Measurements from ENCODE around the gene FBXL17.

FBXL17 gene

GRCh38 chr5:108356286-108356685, 25.6 kb downstream of the FBXL17 start:
- H3K4me3 ChIP-seq (ENCODE audit: low read length) = no peak overlapping the region
- no peak for TF ChIP-seq ZNF274 (IDR thresholded peaks at IDR 0.05; ENCODE audit: low read depth, low read length)

- H3K4me3 ChIP-seq (ENCODE audit: low read length) = no peak overlapping the region
- no peak for TF ChIP-seq ZNF274 (IDR thresholded peaks at IDR 0.05; ENCODE audit: low read depth, low read length)
Measured at GRCh38 chr5:108353087-108353486, 28.8 kb downstream of the FBXL17 start.

- no peak overlapping the region for H3K4me3 ChIP-seq (ENCODE audit: low read length)
- TF ChIP-seq ZNF274 (IDR thresholded peaks at IDR 0.05; ENCODE audit: low read depth, low read length) = no peak
Measured at GRCh38 chr5:108345541-108346171, 36.2 kb downstream of the FBXL17 start.

- no peak for TF ChIP-seq ZNF274 (IDR thresholded peaks at IDR 0.05; ENCODE audit: low read depth, low read length)
- no peak overlapping the region for H3K4me3 ChIP-seq (ENCODE audit: low read length)
Measured at GRCh38 chr5:108344103-108344822, 37.6 kb downstream of the FBXL17 start.

- TF ChIP-seq ZNF274 (IDR thresholded peaks at IDR 0.05; ENCODE audit: low read depth, low read length) = no peak
- H3K4me3 ChIP-seq (ENCODE audit: low read length) = no peak overlapping the region
Measured at GRCh38 chr5:108341866-108342265, 40.0 kb downstream of the FBXL17 start.

GRCh38 chr5:108340131-108340530, 41.8 kb downstream of the FBXL17 start:
- no peak for TF ChIP-seq ZNF274 (IDR thresholded peaks at IDR 0.05; ENCODE audit: low read depth, low read length)
- H3K4me3 ChIP-seq (ENCODE audit: low read length) = no peak overlapping the region

GRCh38 chr5:108339220-108339619, 42.7 kb downstream of the FBXL17 start:
- TF ChIP-seq ZNF274 (IDR thresholded peaks at IDR 0.05; ENCODE audit: low read depth, low read length) = no peak
- H3K4me3 ChIP-seq (ENCODE audit: low read length) = no peak overlapping the region

GRCh38 chr5:108334225-108334624, 47.7 kb downstream of the FBXL17 start:
- no peak for TF ChIP-seq ZNF274 (IDR thresholded peaks at IDR 0.05; ENCODE audit: low read depth, low read length)
- H3K4me3 ChIP-seq (ENCODE audit: low read length) = no peak overlapping the region

- no peak for TF ChIP-seq ZNF274 (IDR thresholded peaks at IDR 0.05; ENCODE audit: low read depth, low read length)
- H3K4me3 ChIP-seq (ENCODE audit: low read length) = no peak overlapping the region
Measured at GRCh38 chr5:108326982-108327381, 54.9 kb downstream of the FBXL17 start.

- H3K4me3 ChIP-seq (ENCODE audit: low read length) = no peak overlapping the region
- no peak for TF ChIP-seq ZNF274 (IDR thresholded peaks at IDR 0.05; ENCODE audit: low read depth, low read length)
Measured at GRCh38 chr5:108324886-108325285, 57.0 kb downstream of the FBXL17 start.

GRCh38 chr5:108321341-108321740, 60.6 kb downstream of the FBXL17 start:
- no peak for TF ChIP-seq ZNF274 (IDR thresholded peaks at IDR 0.05; ENCODE audit: low read depth, low read length)
- H3K4me3 ChIP-seq (ENCODE audit: low read length) = no peak overlapping the region

GRCh38 chr5:108320231-108320630, 61.7 kb downstream of the FBXL17 start:
- TF ChIP-seq ZNF274 (IDR thresholded peaks at IDR 0.05; ENCODE audit: low read depth, low read length) = no peak
- no peak overlapping the region for H3K4me3 ChIP-seq (ENCODE audit: low read length)

- H3K4me3 ChIP-seq (ENCODE audit: low read length) = no peak overlapping the region
- TF ChIP-seq ZNF274 (IDR thresholded peaks at IDR 0.05; ENCODE audit: low read depth, low read length) = no peak
Measured at GRCh38 chr5:108315829-108316228, 66.1 kb downstream of the FBXL17 start.

- TF ChIP-seq ZNF274 (IDR thresholded peaks at IDR 0.05; ENCODE audit: low read depth, low read length) = no peak
- H3K4me3 ChIP-seq (ENCODE audit: low read length) = no peak overlapping the region
Measured at GRCh38 chr5:108312258-108312657, 69.6 kb downstream of the FBXL17 start.

- H3K4me3 ChIP-seq (ENCODE audit: low read length) = no peak overlapping the region
Measured at GRCh38 chr5:108311682-108312081, 70.2 kb downstream of the FBXL17 start.

More at GRCh38 chr5:108311682-108312081, 70.2 kb downstream of the FBXL17 start:
- no peak for TF ChIP-seq ZNF274 (IDR thresholded peaks at IDR 0.05; ENCODE audit: low read depth, low read length)
